Erythroblast (primary cell): ENCODE results near the gene TMEM266.

Experiments
- DNase-seq, 2 experiments: peaks; one replicate each; lab custom pipeline; 2025; lab: John Stamatoyannopoulos, UW
- GATA1 ChIP-seq: IDR thresholded peaks from 2 replicates; pipeline ENCODE4 v1.6.1; 2011; ENCODE audit warnings: low read depth, mild to moderate bottlenecking, control low read depth, low read length, moderate library complexity
- POLR2A ChIP-seq: IDR thresholded peaks from 2 replicates; pipeline ENCODE4 v1.6.1; 2011; ENCODE audit warnings: mild to moderate bottlenecking, low read length

Gene TMEM266

DNA sequence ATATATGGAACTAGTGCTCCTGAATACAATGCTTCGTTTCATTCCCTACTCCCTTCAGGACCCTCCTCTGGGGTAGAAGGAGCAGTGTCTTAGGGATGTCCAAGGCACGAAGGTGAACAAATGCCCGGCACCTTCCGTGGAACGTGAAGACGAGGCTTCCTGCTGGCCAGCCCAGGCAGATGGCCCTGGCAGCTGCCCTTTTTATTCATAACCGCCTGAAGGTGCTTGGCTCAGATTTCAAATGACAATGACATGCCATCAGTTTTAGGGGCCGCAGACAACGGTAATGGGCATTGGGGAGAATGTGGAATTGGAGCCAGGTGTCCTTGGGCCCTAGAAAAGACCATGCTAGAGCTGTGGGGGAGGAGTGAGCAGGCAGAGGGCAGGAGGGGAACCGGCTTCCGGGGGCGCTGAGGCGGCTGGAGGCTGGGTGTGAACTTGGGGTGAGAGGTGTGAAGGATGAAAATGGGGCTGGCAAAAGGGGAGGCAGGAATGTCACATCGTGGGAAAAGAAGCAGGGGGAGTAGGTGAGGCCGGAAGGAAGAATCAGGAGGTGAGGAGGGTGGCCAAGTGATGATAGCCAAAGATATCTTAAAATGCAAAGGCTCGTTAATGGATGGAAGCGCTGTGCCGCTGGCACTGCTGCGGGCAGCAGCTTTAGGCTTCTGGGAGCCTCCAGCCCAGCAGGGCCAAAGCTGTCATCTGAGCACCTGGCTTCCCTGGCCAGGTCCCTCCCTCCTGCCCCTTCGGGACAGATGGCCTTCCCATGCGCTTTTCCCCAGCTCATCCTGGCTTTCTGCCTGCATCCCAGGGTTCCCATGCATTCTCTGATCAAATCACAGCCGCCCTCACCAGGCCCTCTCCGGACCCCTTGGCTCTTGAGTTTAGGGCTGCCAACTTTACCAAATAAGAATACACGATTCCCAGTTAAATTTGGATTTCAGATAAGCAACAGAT is 93.7 kb downstream of the TMEM266 start:
- TF ChIP-seq GATA1, result no peak
- TF ChIP-seq POLR2A, result no peak
- DNase-seq, result no peak

DNA sequence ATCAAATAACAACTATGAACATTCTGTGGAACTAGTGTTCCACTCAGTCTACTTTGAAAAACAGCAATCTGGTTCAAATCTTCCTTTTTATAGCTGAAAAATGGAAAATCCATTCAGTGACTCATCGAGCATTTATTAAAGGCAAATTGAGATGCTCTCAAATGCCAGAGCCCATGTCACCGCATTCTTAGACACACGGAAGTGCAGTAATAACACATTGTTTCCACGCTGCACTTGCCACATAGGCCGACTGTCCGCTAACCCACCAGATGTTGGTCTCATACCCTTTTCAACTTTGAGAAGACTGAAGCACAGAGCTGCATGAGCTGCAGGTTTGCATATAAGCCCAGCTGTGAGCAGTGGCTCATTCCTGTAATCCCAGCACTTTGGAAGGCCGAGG is 95.9 kb downstream of the TMEM266 start:
- DNase-seq, result no peak
- TF ChIP-seq POLR2A (no peak), GATA1 (no peak)

DNA sequence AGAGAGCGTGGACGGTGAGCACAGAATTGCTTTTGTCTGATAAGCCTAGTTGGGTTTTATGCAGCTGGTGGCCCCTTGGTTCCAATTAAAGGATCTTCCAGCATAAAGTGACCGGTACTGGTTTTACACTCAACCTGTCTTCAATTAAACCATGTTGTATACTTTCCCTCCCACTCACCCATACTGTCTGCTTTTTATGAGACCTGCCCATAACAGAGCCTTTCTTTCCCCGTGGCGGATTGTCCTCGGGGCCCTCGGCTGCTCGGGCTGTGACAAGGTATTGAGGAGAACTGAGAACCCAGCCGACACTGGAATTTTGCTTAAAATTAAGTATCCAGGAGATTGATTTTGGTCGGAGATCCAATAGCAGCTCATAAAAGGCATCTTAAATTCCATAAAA is 98.4 kb downstream of the TMEM266 start:
- TF ChIP-seq POLR2A (no peak), GATA1 (no peak)
- no peak for DNase-seq

DNA sequence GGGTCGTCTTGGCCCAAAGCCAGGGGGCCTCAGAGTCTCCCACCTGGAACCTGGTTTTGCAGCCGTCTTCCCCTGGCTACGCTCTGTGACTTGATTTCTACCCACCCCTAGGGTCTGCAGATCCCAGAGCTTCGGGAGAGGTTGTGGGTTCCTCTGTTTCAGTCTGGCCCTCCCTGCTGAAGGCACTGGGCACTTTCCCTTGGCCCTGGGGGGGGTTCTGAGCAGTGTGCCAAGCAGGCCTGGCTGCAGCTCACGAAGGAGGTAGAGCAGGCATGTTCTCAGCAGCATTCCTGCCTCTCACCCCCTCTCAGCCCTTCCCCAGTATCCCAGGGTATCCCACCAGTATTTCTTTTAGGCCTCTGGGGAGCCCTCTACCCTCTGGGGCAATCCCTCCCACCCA is 99.0 kb downstream of the TMEM266 start:
- no peak for DNase-seq
- TF ChIP-seq GATA1 (no peak), POLR2A (no peak)

- no peak for DNase-seq
- TF ChIP-seq POLR2A, result no peak
- no peak for TF ChIP-seq GATA1
Observed at GRCh38 chr15:76159282-76159681, 99.5 kb downstream of the TMEM266 start.

GRCh38 chr15:76160426-76161152 is 100.8 kb downstream of the TMEM266 start:
- no peak for DNase-seq
- TF ChIP-seq POLR2A, result no peak
- no peak for TF ChIP-seq GATA1

GRCh38 chr15:76161153-76162035 is 101.6 kb downstream of the TMEM266 start:
- no peak for DNase-seq
- no peak for TF ChIP-seq GATA1
- no peak for TF ChIP-seq POLR2A

- TF ChIP-seq POLR2A (no peak), GATA1 (no peak)
- DNase-seq, result no peak
Observed at GRCh38 chr15:76162036-76162398, 102.2 kb downstream of the TMEM266 start.

DNA sequence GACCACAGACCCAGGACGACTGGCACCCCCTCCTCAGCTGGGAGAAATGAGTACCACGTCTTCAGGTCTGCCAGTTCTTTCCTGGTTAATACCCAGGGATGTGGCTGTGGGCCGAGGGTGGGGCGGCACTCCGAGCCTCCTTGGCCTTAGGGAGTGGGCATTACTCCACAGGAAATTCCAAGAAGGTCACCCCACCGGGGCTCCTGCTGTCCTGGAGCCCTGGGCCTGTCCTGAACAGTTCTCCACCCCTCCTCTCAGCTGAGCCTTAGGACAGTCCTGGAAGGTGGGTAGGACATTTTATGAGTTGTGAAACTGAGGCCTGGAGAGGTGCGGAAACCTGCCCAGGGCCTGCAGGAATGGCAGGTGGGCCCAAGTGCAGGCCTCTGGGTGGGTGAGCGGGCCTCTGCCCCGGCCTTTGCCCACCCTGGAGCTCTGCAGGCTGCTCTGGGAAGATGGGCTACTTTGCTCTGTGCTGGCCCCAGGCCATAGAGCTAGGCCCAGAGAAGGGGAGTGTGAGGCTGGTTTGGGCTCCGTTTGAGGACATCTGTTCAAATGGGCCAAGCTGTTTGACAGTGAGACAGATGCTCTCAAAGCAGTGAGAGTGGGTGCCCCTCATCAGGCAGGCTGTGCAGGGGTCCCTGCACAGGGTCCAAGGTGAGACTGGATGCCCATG is 103.1 kb downstream of the TMEM266 start:
- TF ChIP-seq POLR2A (no peak), GATA1 (no peak)
- no peak for DNase-seq

DNA sequence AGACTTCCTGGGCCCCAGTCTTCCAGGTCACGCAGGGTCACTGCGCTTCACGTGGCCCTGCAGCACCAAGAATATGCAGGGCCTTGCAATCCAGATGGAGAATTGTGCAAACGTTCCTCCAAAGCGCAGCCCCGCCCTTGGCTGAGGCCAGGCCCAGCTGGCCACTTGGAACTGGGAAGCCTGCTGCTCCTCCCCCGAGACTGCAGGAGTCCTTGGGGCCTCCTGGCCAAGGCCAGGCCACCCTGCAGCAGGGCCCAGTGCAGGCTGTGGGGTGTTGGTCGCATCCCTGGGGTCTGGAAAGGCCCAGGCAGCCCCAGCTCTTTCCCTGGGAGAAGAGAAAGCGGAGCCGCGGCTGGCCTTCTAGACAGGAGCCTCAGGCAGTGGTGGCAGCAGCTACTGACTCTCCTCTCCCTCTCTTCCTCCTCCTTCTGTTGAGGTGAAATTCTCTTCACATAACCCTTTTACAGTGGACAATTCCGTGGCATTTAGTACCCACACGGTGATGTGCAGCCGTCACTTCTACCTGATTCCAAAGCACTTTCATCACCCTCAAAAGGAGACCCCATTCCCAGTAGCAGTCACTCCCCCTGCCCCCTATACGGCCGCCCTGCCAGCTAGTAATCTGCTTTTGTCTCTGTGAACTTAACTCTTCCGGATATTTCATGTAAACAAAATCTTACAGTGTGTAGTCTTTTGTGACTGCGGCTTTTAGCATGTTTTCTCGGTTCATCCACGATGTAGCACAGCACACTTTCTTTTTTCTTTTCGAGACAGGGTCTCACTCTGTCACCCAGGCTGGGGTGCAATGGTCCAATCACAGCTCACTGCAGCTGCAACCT is 103.9 kb downstream of the TMEM266 start:
- DNase-seq, result no peak
- no peak for TF ChIP-seq POLR2A
- no peak for TF ChIP-seq GATA1

GRCh38 chr15:76164602-76165001 is 104.8 kb downstream of the TMEM266 start:
- DNase-seq, result no peak
- no peak for TF ChIP-seq POLR2A
- TF ChIP-seq GATA1, result no peak

- DNase-seq, result no peak
- TF ChIP-seq POLR2A (no peak), GATA1 (no peak)
Observed at GRCh38 chr15:76165951-76166350, 106.2 kb downstream of the TMEM266 start.
